Activated naive CD8-positive, alpha-beta T cell treated with anti-CD3 and anti-CD28 coated beads, Interleukin-2, amount 50 U/mL, for 16 hours (primary cell): ENCODE data around the gene SLC8A2.
"Not testable (repeated sequence)": the region's sequence is repeated elsewhere in the genome, so short reads cannot be mapped to it uniquely, and the experiment has no call there.

ENCODE experiments used
- DNase-seq: peaks from one replicate; pipeline ENCODE4 v3.0.0-alpha.2; 2020; ENCODE audit warnings: low read depth, low spot score

Gene SLC8A2

DNA sequence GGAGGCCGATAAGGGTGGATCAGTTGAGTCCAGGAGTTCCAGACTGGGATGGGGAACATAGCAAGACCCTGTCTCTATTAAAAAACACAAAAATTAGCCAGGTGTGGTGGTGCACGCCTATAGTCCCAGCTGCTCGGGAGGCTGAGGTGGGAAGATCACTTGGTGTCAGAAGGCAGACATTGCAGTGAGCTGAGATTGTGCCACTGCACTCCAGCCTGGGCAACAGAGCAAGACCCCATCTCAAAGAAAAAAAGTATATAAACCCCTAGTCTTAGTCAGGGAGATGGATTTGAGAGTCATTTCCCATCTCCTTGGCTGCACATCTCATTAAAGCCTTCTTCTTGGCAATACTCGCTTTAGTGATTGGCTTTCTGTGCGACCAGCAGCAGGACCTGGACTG, 87.8 kb downstream of the SLC8A2 start:
- DNase-seq, result not testable (repeated sequence)

DNA sequence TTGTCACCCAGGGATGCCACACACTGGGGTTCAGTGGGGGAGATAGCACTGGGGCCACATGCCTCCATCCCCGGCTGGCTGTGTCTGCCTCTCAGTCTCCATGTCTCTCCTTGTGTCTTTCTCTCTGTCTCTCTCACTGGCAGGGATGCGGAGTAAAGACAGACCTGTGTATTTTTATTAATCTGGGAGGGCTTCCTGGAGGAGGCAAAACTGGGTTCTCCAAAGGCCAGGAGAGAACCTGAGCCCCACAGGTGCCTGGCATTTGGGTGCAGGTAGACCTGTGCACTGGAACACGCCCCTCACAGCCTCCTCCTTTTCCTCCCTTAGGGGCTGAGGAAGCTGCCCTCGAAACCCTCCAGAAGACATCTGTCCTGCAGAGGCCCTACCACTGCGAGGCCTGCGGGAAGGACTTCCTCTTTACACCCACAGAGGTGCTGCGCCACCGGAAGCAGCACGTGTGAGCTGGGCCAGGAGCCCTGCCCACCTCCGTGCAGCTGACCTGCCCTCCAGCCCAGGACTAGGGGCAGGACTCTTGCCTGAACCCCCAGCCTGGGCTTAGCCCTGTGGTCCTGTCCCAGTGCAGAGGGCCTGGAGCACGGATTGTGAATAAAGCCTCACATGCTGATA, 89.9 kb downstream of the SLC8A2 start:
- DNase-seq, result no peak

DNA sequence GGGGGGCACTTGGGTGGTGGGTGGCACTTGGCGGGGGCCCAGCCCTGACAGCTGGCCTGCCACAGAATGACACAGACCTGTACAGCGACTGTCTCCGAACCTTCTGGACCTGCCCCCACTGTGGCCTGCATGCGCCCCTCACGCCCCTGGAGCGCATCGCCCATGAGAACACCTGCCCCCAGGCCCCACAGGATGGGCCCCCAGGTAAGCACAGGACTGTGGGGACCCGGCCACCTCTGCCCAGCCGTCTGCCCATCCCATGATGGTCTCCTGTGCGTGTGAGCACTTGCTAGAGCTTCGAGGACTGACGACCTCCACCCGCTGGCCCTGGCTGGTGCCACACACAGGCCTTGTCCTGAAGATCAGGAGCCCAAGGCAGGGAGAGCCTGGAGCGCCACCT, 90.6 kb downstream of the SLC8A2 start:
- DNase-seq, result no peak

DNA sequence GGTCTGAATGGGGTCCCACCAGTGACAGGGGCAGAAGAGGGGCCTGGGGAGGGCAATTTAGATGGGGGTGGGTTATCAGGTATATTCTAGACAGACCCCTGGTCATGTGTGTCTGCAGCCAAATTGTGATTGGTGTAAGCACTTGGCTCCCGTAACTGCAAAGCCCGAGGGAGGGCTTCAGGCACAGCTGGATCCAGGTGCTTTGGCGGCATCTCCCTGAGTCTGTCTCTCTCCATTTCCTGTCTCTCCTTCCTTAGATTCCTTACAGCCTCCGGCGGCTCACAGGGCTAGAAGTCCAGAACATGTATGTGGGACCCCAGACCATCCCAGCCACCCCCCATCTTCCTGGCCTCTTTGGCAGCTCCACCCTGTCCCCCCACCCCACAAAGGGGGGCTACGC, 91.1 kb downstream of the SLC8A2 start:
- no peak for DNase-seq

DNA sequence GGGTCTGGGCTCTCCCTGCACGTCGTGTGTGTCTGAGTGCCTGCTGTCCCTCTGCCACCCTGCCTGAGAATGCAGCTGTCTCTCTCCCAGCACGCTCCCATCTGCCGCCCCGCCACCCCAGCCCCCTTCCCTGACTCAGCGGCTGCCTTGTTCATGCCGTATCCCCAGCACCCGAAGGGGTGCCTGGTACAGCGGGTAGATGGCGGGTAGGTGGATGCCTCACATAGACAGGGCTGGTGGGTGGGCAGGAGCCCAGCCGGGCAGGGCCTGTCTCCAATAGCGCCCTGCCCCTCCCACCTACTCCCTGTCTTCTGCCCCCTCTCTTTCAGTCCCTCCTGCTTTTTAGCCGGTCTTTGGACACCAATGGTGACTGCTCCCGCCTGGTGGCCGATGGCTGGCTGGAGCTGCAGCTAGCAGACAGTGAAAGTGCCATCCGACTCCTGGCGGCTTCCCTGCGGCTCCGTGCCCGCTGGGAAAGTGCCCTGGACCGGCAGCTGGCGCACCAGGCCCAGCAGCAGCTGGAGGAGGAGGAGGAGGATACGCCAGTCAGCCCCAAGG, 92.2 kb downstream of the SLC8A2 start:
- no peak for DNase-seq

DNA sequence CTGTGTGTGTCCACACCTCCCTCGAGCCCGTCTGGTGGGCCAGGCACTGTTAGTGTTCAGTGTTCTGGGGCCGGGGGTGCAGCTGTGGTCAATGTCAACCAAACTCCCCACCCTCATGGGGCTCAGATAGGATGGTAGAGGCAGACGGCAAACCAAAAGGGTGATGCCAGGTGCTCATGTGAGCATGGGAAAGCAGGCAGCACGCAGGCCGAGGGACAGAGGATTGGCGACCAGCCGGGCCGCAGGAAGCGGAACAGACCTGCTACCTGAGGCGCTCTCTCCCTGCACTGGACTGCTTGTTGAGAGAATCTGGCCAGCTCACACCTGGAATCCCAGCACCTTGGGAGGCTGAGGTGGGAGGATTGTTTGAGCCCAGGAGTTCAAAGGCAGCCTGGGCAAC, 93.4 kb downstream of the SLC8A2 start:
- no peak for DNase-seq
